Epithelial cell of esophagus (primary cell): ENCODE data around the gene ELFN1.

Source experiments
- DNase-seq: peaks from one replicate; pipeline ENCODE4 v3.0.0; 2010; ENCODE audit warnings: low read depth
- H3K4me3 ChIP-seq: 2 replicates; pipeline ENCODE4 v1.5.1; 2011; ENCODE audit warnings: mild to moderate bottlenecking, low read length, control low read depth
- CTCF ChIP-seq: IDR thresholded peaks from 2 replicates; pipeline ENCODE4 v1.5.1; 2011; ENCODE audit warnings: low read depth, mild to moderate bottlenecking, low read length, control low read depth, inconsistent platforms; ENCODE audit not compliant: insufficient read depth; ENCODE audit errors: missing control alignments

Gene ELFN1

GRCh38 chr7:1698951-1699350, 28.9 kb downstream of the ELFN1 start:
- DNase-seq: no peak
- TF ChIP-seq CTCF: no peak
- H3K4me3 ChIP-seq: no peak overlapping the region

DNA sequence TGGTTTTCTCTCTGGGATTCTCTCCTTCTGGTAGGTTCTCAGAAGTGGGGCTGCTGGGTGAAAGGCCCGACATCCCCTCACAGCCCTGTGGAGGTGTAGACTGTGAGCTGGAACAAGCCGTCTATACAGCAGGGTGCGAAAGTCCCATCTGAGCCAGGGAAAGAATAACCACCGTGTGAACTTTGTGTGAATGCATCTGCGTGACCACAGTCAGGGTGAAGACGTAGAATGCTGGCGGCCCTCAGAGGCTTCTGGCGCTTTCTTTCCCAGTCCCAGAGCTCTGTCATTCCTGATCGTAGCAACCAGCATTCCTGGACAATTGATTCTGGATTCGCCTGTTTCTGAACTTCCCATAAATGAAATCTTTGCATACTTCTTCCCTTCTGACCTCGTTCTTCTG, 30.0 kb downstream of the ELFN1 start:
- no peak for DNase-seq
- no peak overlapping the region for H3K4me3 ChIP-seq
- no peak for TF ChIP-seq CTCF

DNA sequence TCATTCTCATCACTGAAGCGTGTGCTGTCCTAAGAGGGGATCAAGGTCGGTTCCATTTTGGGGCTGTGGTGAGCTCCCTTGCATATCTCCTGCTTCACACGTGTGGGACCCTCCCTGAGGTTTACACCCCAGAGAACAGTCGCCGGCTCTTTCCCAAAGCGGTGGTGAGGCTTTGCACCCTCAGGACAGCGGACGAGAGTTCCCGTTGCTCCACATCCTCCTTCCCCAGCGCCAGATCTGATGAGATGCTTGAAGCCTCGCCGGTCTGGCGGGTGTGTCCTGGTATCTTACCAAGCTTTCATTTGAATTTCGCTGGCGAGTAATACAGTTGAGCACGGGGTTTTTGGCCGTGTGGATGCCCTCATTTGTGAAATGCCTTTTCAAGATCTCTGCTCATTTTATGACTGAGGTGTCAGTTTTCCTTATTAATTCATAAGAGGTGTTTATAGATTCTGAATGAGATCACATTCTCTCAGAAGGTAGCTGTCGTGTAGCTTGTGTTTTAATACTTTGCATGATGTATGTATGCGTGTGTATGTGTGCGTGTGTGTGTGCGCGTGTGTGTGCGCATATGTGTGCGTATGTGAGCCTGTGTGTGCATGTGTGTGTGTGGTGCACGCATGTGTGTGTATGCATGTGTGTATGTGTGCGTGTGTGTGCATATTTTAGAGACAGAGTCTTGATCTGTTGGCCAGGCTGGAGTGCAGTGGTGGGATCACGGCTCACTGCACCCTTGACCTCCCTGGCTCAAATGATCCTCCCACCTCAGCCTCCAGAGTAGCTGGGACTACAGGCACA, 30.7 kb downstream of the ELFN1 start:
- DNase-seq: no peak
- TF ChIP-seq CTCF: no peak
- H3K4me3 ChIP-seq: no peak overlapping the region

DNA sequence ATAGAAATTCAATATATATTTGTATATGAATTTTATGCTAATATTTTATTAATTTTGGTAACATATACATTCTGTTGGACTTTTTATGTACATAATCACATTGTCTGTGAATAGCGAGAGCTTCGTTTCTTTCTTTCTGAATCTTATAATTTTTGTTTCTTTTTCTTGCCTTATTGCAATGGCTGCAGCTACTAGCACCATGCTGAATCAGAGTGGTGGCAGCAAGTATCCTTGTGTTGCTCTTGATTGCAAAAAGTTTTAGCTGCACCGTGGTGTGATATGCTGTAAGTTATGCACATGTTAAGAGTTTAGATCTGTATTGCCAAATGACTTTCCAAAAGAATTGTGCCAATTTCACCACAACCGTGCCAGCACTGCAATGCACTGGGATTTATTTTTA, 32.6 kb downstream of the ELFN1 start:
- H3K4me3 ChIP-seq: no peak overlapping the region
- TF ChIP-seq CTCF: no peak
- DNase-seq: no peak

GRCh38 chr7:1703441-1703840, 33.4 kb downstream of the ELFN1 start:
- TF ChIP-seq CTCF: no peak
- no peak overlapping the region for H3K4me3 ChIP-seq
- DNase-seq: no peak

GRCh38 chr7:1703871-1704810, 34.1 kb downstream of the ELFN1 start:
- no peak for TF ChIP-seq CTCF
- no peak overlapping the region for H3K4me3 ChIP-seq
- no peak for DNase-seq
